NCI-H2107 (cell line): ENCODE data around the gene FBXO44.

ENCODE experiments used
- DNase-seq: peaks from one replicate; lab custom pipeline; 2025; lab: John Stamatoyannopoulos, UW

FBXO44 gene

DNA sequence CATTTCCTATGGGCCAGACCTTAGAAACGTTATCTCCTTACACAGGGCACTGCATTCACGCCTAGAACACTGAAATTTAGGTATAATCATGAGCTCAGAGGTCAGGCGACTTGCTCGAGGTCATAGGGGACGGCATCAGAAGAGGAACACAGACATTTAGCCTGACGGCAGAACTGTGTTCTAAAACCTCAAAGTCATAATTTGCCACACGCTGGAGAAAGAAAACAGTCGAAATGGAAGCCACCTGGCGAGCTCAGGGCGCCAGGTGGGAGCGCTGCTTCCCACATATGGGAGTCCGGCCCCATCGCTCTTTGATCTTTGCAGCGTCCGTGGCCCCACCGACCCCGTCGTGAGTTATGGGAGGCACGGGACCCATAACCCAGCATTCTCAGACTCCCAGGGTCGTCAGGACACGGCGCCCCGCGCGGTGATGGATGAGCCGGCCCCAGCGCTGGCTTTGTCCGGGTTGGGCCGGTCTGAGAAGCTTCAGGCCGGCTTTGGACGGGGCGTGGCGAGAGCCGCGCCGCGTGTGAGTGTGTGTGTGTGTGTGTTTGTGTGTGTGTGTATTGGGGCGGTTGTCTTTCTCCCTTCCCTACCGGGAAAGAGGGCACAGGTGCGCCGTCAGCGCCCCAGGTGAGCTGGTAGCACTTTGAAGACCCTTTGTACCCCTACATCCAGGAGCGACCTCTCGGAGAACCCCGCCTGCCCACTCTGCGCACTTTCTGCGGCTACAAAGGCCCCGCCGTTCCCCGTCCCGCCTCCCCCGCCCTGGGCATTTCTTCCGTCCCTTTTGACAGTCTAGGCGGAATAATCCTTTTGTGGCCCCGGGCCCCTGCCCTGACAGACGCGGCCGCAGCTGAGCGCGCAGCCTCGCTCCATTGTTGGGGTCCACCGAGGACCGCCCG is 36.0 kb downstream of the FBXO44 start:
- DNase-seq: no peak

DNA sequence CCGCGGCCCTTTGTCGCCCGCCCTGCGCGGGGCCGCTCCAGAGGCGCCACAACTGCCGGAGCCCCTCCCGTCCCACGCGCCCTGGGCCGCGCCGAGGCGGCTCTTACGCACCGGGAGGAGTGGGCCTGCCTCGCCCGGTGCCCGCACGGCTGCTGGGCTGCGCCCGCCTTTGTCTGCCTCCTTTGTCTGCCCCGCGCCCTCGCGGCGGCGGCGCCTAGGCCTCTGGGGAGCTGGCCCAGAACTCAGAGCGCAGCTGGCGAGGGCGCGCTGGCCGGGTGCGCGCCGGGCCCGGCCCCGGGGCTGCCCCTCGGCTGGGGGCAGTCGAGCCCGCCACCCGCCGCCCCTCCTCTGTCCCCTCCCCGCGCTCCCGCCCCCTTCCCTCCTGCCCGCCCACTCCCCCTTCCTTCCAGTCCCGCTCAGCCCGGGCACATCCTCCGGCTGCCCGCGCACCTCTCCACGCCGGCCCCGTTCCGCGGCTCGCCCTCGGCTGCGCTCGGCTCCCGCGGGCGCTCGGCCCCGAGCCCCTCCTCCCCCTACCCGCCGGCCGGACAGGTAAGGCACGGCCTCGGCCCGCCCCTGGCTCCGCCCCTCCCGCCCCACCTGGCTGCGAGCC is 36.7 kb downstream of the FBXO44 start, which contains the start of gene DRAXIN:
Gene DRAXIN, plus strand, starts transcription at position 409 of the 613 bp plus-strand sequence. CDS start 14,549 bp downstream, outside the sequence.
- peak; percentile 42 for DNase-seq

GRCh38 chr1:11691928-11692711 is 37.4 kb downstream of the FBXO44 start:
- DNase-seq: no peak

- no peak for DNase-seq
Measured at GRCh38 chr1:11693024-11693590, 38.4 kb downstream of the FBXO44 start.

DNA sequence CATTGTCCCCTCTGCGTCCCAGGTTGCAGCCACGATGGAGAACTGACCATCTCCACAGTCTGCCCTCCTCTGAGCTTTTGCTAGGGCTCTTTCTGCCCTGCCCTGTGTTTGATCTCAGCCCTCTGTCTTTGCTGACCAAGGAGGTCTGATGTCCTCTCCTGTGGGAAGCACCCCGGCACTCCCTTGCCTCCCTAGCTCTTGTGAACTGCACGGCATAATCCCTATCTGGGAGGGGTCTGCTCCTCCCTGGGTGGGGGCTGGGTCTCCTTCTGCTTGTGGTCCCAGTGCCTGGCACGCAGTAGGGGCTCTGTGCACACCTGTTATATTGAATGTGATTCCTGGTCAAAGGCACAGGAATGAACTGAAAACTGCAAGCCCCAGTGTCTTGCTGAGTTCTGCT is 39.2 kb downstream of the FBXO44 start:
- no peak for DNase-seq

- no peak for DNase-seq
Measured at GRCh38 chr1:11695861-11696260, 41.2 kb downstream of the FBXO44 start.

- no peak for DNase-seq
Measured at GRCh38 chr1:11697188-11697892, 42.7 kb downstream of the FBXO44 start.

DNA sequence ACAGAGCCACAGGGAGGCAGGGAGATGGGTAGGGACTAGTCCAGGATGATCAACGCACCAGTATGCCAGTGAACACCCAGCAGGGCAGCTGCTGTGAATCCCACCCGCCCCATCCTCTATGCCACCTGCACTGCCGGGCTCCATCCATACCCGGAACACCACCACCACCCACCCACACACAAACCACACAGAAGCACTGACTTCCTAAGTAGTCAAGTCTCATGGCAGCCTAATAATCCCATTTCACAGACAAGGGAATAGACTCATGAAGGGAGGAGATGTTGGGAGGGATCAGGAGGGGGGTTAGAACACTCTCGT is 43.2 kb downstream of the FBXO44 start:
- no peak for DNase-seq

- DNase-seq: no peak
Measured at GRCh38 chr1:11700601-11701467, 46.2 kb downstream of the FBXO44 start.

GRCh38 chr1:11701551-11701961 is 46.9 kb downstream of the FBXO44 start:
- DNase-seq: no peak

- DNase-seq: no peak
Measured at GRCh38 chr1:11701981-11702803, 47.5 kb downstream of the FBXO44 start.

DNA sequence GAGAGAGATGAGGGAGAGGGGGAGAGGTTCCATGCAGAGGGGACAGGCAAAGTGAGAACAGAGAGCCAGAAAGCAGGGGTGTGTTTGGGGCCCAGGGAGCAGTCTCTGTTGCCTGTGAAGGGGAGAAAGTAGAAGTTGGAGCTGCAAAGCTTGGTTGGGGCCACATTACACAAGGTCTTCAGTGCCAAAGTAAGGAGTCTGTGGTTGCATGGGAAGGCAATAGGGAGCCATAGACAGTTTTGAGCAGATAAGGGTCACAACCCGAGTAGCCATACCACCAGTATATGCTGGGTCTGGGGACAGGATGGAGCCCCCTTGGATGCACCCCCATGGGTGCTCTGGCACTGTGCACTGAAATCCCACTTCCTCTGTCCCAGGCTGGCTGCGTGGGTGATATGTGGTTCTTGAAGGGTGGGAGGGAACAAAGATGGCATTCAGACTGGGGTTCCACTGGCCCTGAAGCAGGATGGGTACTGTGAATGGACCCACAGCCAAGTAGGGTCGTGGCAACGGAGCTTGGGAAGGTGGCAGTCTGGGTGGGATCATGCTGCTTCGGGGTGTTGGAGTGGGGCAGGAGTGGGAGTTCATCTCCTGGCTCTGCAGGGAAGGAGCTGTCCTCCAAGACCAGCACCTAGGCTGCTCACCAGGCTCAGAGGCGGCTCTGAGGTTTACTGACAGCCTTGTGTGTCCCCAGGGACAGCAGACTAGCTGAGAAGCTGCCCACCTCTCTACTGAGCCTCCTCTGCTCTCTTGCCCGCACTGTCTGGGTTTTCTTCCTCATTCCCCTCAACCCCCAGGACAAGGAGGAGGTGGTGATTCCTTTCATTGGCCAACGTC is 48.9 kb downstream of the FBXO44 start:
- DNase-seq: no peak

DNA sequence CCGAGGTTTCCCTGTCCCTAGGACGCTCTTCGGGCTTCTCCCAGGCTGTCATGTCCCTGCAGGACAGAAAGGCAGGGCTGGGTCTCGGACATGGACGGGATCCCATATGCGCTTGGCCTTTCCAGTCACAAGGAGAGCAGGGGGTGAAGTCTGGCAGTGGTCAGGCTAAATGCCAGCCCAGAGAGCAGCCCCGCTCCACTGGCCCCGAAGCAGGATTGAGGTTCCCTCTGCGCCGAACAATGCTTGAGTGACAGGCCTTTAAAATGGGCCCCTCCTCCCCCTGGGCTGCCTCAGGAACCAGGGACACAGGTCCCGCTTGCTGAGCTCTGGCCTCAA is 49.5 kb downstream of the FBXO44 start:
- DNase-seq: no peak

DNA sequence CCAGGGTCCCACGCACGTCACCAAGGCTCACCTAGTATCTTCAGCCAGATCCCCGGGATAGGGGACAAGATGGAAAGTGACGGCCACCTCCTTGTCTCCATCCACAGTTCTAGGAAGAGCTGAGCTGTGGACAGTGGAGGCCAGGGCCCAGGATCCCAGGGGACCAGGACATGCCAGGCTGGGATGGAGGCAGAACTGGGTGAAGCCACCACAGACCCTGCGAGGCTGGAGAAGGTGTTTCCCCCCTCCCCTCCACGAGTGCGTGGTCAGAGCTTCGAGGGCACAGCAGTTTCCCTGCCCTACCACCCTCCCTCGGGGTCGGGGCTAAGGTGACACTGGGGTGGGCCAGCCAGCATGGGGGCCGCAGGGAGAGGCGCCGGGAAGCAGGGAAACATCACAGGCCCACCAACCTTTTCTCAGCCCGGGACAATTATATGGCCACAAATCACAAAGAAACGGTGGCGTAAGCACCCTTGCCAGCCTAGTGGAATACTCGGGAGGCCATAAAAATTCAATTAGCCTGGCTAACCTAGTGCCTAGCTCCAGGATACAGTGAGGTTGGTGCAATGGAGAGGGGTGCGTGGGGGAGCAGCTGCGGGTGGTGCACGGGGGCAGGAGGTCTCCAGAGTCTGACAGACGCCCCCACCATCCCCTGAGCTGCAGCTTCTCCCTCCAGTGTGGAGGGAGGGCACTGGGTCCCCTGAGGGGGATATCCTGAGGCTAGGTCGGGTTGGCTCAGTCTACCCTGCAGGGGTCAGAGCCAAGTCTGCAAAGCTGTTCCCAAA is 50.2 kb downstream of the FBXO44 start:
- DNase-seq: no peak

- DNase-seq: no peak
Measured at GRCh38 chr1:11705596-11705995, 50.9 kb downstream of the FBXO44 start.

DNA sequence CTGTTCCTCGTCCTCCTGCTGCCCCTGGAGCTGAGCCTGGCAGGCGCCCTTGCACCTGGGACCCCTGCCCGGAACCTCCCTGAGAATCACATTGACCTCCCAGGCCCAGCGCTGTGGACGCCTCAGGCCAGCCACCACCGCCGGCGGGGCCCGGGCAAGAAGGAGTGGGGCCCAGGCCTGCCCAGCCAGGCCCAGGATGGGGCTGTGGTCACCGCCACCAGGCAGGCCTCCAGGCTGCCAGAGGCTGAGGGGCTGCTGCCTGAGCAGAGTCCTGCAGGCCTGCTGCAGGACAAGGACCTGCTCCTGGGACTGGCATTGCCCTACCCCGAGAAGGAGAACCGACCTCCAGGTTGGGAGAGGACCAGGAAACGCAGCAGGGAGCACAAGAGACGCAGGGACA is 51.6 kb downstream of the FBXO44 start:
- no peak for DNase-seq

DNA sequence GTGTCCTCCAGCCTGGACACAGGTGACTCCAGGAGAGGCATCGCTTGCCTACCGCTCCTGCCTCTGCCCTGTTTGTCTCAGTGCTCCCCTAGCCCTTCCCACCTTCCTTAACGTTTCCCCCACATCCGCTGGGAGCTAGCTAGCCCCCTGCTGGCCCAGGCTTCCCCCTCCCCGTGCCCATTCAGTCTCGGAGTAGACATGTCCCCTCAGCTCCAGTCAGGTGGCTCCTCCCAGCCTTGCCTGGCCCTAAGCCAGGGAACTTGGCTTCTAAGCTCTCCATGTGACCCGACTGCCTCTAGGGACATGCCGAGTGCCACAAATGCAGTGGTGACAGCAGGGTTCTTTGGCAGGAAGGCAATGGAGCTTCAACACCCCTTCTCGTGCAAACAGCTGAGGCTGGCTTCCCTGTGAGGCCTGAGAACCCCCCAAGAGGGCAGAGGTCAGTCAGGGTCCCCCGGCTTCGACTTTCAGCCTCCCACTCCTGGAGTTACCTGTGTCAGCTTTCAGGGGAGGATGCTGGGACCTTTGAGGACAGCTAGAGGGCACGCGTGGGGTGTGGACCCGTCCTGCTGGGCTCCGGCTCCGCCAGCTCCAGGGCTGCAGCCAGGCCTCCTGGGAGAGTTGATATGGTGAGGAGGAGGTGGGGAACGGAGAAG is 53.1 kb downstream of the FBXO44 start:
- DNase-seq: peak; percentile 92
